Hematopoietic multipotent progenitor cell treated with erythropoietin and hydrocortisone succinate and interleukin-3 and kit ligand, for 15 days (in vitro differentiated cells): ENCODE measurements around the gene VWC2L.

Experiments used
- DNase-seq: peaks from one replicate; pipeline ENCODE4 v3.0.0-alpha.2; 2015; ENCODE audit warnings: low spot score

The VWC2L gene

GRCh38 chr2:214542295-214542694 lies 131.4 kb downstream of the VWC2L start:
- no peak for DNase-seq

GRCh38 chr2:214542866-214543265 lies 132.0 kb downstream of the VWC2L start:
- no peak for DNase-seq

- no peak for DNase-seq
Measured at GRCh38 chr2:214543386-214543955, 132.6 kb downstream of the VWC2L start.

- DNase-seq = no peak
Measured at GRCh38 chr2:214545898-214546542, 135.2 kb downstream of the VWC2L start.

GRCh38 chr2:214547931-214548330 lies 137.1 kb downstream of the VWC2L start:
- no peak for DNase-seq

GRCh38 chr2:214549946-214550345 lies 139.1 kb downstream of the VWC2L start:
- DNase-seq = no peak

- DNase-seq = no peak
Measured at GRCh38 chr2:214550786-214551185, 139.9 kb downstream of the VWC2L start.

- no peak for DNase-seq
Measured at GRCh38 chr2:214557884-214558283, 147.0 kb downstream of the VWC2L start.

GRCh38 chr2:214558341-214558740 lies 147.5 kb downstream of the VWC2L start:
- DNase-seq = no peak

- no peak for DNase-seq
Measured at GRCh38 chr2:214560176-214560575, 149.3 kb downstream of the VWC2L start.

GRCh38 chr2:214560618-214561190 lies 149.8 kb downstream of the VWC2L start:
- no peak for DNase-seq

GRCh38 chr2:214565246-214565645 lies 154.4 kb downstream of the VWC2L start:
- no peak for DNase-seq

- no peak for DNase-seq
Measured at GRCh38 chr2:214566457-214566856, 155.6 kb downstream of the VWC2L start.

- DNase-seq = no peak
Measured at GRCh38 chr2:214569419-214570035, 158.7 kb downstream of the VWC2L start.

GRCh38 chr2:214574084-214574781 lies 163.4 kb downstream of the VWC2L start:
- DNase-seq = no peak

GRCh38 chr2:214575030-214575429 lies 164.2 kb downstream of the VWC2L start:
- no peak for DNase-seq

GRCh38 chr2:214575465-214575864 lies 164.6 kb downstream of the VWC2L start:
- no peak for DNase-seq

- DNase-seq = no peak
Measured at GRCh38 chr2:214577769-214578168, 166.9 kb downstream of the VWC2L start.

- no peak for DNase-seq
Measured at GRCh38 chr2:214578442-214578841, 167.6 kb downstream of the VWC2L start.

GRCh38 chr2:214579035-214579434 lies 168.2 kb downstream of the VWC2L start:
- no peak for DNase-seq

- DNase-seq = no peak
Measured at GRCh38 chr2:214587442-214587841, 176.6 kb downstream of the VWC2L start.

- no peak for DNase-seq
Measured at GRCh38 chr2:214591366-214591765, 180.5 kb downstream of the VWC2L start.

GRCh38 chr2:214592011-214592410 lies 181.2 kb downstream of the VWC2L start:
- no peak for DNase-seq
